ENCODE results near the gene HFE.

- TF ChIP-seq EZH2 (IDR thresholded peaks at IDR 0.05; ENCODE audit: low read length, unreplicated experiment): no peak
- TF ChIP-seq CTCF (conservative IDR thresholded peaks at IDR 0.05; ENCODE audit: low read depth, low read length): no peak
These were observed 29.0 kb downstream of the HFE start for GRCh38 chr6:26116267-26116666.

Data from PC-3 (cell line).